Glomerular endothelial cell (primary cell): ENCODE results near the gene PLCB3. TPM values are rescaled to one million over a fixed set of nuclear protein-coding genes. Genes with fewer than 3 reads are reported as not detected.
A peak's percentile ranks its signal among the peaks of the same experiment; 100 is the strongest.
"Not testable (repeated sequence)": the region's sequence is repeated elsewhere in the genome, so short reads cannot be mapped to it uniquely, and the experiment has no call there.

Experiments used
- DNase-seq: peaks from one replicate; pipeline ENCODE4 v3.0.0-alpha.2; 2011; ENCODE audit warnings: low read depth, low spot score; ENCODE audit errors: extremely low read depth
- total RNA-seq: library from RNA; depleted of rRNA; stranded (reverse); fragments of >200 nt; gene quantifications from 2 replicates; pipeline ENCODE4 v1.2.3, GENCODE V29; 2015

Gene PLCB3
- total RNA-seq, 1 donor from 2014 or later: 62.2 TPM

DNA sequence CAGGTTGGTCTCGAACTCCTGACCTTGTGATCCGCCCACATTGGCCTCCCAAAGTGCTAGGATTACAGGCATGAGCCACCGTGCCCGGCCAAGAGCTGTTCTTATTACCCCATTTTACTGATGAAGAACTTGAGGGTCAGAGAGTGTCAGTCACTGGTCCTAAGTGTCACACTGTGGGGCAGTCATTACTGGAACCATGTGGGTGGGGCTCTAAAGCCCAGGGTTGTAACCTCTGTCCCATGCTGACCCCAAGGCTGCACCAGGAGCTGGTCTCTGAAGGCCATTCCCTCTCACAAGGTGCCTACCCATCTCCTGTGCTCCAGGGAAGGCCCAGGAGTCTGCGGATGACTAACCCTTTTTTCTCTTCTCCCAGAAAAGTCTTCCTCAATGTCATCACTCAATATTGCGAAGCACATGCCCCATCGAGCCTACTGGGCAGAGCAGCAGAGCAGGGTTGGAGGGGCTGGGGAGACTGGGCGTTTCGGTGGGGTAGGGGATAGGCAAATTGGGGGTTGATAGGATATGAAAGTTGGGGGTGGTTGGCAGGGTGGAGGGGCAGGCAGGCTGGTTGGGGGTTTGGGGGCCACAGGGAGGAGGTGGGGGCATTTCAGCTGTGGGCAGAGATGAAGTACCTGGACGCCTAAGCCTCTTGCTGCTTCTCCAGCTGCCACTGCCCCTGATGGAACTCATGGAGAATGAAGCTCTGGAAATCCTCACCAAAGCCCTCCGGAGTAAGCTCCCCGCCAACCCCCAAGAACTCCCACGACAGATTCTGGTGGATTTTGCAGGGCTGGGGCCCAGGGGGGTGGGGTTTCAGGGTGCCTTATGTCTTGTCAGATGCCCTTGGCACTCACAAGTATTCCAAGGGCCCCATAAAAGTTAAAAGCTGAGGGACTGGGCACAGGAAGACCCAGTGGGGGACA is 52.0 kb downstream of the PLCB3 start:
- DNase-seq: no peak

DNA sequence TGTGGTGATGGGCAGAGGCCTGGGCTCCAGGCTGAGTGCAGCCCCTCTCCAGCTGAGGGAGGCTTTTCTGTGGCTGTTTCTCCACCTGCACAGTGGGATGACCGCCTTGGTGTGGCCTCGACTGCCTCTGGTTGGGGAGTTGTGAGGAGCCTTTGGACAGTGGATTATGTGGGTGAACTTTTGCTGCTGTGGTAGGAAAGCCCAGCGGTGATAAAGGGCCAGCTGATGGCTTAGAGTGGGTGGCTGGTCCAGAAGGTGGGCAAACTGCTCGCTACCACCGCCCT is 52.6 kb downstream of the PLCB3 start:
- no peak for DNase-seq

DNA sequence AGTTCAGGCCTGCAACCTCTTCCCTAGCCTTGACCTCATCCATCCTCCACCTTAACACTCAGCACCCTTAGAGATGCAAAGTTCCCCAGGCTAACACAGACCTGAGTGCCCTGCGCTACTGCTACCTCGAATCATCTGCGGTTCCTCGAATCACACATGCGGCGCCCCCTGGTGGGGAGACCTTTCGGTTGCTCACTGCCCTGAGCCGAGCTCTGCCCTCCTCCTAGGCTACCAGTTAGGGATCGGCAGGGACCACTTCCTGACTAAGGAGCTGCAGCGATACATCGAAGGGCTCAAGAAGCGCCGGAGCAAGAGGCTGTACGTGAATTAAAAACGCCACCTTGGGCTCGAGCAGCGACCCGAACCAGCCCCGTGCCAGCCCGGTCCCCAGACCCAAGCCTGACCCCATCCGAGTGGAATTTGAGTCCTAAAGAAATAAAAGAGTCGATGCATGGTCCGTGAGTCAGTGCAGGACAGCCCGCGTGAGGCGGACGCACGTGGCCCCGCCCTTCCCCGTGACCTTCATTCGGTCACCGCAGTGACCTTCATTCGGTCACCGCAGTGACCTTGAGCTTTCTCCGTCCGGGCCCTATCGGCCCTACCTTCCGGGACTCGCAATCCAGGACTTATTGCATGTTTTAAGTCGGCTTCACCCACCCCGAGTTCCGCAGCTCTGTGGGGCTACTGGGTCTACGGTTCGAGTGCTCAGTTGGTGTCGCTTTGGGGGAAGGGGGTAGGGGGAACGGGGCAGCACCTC is 53.2 kb downstream of the PLCB3 start:
- peak; percentile 68 for DNase-seq

DNA sequence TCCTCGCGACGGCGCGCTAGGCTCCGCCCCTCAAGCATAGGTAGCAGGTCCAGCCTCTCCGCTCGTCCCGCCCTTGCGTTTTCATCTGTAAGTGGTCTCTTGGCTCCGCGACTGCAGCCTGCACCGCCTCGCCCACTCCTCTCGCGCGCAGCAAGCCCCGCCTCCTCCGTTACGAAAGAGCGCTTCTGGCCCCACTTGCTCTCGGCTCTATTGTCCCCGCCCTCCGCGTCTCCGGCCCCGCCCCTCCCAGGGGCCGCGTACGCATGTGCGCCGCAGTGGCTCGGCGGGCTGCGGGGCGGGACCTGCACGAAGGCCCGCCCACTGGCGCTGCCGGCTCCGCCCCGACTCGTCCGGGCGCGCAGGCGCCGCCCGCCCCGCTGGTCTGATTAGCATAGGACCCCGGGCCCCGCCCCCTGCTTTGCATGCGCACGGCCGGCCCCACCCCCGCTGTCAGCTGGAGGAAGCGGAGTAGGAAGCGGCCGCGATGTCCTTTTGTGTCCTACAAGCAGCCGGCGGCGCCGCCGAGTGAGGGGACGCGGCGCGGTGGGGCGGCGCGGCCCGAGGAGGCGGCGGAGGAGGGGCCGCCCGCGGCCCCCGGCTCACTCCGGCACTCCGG is 53.9 kb downstream of the PLCB3 start, which contains the start of gene ESRRA:
Gene ESRRA, plus strand, starts transcription at position 450 of the 616 bp plus-strand sequence. CDS start 1,656 bp downstream, outside the sequence.
- DNase-seq: no peak

DNA sequence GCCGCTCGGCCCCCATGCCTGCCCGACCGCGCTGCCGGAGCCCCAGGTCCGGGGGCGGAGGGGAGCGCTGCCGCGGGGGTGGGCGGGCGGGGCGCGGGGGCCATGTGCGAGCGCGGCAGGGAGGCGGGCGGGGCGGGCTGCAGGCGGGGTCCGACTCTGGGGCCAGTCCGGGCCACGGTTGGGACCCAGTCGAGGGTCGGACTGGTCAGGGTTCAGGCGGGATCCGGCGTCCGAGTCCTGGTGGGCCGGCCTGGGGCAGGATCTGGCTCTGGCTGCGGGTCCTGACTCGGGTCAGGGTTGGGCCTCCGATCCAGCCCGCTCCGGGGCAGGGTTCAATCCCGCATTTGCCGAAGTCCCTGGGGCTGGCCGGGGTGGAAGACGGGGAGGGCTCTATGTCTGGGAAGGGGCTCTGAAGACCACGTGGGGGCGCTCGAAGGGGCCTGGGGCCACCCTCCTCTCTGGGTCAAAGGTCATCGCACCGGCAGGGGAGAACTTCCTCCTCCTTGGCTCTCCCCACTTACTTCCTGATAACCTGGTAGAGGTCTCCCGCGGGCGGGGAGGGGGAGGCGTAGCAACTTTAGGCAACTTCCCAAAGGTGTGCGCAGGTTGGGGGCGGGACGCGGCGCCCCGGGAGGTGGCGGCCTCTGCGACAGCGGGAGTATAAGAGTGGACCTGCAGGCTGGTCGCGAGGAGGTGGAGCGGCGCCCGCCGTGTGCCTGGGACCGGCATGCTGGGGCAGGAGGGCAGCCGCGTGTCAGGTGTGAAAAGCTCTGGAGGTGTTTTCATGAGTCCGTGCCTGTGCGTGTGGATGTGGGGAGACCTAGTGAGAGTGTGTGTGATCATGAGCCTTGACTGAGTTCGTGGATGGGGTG is 54.6 kb downstream of the PLCB3 start:
- DNase-seq: no peak

DNA sequence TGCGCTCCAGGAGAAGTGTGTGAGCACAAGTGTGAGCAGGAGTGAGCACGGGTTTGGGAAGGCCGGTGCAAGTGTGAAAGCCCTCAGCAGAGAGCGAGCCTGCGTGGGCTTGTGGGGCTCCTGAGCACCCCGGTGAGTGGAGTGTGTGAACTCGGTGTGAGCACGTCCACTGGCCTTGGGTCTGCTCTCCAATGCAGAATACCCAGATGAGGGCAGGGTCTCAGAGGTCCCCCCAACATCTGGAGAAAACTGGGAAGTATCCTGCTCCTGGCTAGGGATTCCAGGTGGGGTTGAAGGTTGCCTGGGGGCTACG is 55.2 kb downstream of the PLCB3 start:
- DNase-seq: no peak

DNA sequence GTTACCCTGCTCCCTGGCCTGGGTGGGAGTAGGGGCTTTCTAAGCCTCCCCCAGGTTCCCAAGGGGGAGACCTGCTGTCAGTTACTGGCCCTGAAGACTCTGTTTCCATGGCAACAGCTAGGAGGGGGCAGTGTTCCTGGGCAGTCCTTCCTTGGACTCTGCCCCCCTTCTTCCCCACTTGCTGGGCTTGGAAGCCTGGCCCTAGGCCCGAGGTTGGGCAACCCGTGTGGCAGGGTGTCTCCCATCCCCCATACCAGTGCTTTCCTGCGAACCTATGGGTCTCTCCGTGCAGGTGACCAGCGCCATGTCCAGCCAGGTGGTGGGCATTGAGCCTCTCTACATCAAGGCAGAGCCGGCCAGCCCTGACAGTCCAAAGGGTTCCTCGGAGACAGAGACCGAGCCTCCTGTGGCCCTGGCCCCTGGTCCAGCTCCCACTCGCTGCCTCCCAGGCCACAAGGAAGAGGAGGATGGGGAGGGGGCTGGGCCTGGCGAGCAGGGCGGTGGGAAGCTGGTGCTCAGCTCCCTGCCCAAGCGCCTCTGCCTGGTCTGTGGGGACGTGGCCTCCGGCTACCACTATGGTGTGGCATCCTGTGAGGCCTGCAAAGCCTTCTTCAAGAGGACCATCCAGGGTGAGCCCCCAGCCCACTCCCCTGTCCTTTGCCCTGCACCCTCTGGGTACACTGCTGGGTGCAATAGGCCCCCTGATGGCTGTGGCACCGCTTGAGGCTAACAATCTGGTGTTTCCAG is 55.7 kb downstream of the PLCB3 start:
- no peak for DNase-seq

DNA sequence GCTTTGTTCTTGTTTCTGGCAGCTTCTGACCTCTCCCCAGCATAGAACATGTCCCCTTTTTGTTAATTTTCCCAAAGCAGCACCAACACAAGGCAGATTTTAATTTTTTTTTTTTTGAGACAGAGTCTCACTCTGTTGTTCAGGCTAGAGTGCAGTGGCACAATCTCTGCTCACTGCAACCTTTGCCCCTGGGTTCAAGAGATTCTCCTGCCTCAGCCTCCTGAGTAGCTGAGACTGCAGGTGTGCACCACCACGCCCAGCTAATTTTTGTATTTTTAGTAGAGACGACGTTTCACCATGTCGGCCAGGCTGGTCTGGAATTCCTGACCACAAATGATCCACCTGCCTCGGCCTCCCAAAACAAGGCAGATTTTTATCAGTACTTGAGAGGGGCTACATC is 56.5 kb downstream of the PLCB3 start:
- not testable (repeated sequence) for DNase-seq

DNA sequence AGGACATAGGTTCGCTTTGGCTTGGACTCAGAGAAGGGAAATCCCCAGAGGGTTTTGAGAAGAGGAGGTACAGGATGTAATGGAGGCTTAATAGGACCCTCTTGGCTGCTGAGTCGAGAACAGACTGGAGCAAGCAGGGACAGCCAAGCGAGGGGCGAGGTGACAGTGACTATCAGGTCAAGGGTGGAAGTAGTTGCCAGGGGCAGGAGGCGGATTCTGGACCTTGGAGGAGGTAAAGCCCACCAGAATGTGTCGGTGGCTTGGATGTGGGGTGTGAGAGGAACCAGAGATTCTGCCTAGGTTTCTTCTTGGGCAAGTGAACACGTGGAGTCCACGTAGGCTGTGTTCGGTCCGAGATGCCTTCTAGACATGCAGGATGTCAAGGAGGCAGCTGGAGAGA is 61.6 kb downstream of the PLCB3 start:
- DNase-seq: no peak

DNA sequence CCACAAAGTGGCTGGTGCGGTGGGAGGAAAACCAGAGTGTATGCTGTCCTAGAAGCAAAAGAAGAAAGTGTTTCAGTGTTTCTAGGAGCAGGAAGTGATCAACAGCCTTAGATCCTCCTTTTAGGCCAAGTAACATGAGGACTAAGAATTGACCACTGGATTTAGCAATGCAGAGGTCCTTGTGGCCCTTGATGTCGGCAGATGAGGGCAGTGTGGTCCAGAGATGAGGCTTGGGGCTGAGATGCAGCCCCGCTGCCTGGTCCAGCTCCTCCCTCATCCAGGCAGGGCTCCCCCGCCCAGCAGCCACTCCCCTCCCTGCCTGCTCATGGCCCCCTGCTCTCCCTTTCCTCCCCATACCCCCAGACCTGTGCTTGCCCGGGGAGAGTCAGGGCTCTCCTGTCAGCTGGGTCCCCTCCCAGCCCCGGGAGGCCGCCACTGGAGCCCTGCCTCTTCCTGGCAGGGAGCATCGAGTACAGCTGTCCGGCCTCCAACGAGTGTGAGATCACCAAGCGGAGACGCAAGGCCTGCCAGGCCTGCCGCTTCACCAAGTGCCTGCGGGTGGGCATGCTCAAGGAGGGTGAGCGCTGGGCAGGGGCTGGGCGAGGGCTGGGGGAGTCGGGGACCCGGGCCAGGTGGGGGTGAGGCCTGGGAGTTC is 62.3 kb downstream of the PLCB3 start:
- DNase-seq: no peak

DNA sequence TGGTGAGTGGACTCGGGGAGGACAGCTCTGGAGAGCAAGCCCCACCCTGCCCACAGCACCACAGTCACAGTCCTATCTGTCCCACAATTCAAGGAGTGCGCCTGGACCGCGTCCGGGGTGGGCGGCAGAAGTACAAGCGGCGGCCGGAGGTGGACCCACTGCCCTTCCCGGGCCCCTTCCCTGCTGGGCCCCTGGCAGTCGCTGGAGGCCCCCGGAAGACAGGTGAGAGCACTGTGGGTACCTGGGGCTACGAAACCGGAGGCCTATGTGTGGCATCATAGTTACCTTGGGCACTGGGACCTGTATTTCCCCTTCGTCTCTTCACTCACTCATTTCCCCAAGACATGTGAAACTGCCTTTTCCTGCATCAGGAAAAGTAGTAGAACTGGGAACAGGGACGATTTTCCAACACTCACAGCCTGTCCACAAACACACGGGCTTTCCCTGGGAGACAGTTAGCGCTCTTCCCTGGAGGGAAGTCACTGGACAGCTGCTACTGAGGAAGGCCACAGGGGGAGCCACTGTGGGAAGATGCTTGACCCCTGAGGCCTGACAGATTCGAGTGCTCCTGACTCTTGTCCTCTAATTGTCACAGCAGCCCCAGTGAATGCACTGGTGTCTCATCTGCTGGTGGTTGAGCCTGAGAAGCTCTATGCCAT is 62.9 kb downstream of the PLCB3 start:
- DNase-seq: no peak

DNA sequence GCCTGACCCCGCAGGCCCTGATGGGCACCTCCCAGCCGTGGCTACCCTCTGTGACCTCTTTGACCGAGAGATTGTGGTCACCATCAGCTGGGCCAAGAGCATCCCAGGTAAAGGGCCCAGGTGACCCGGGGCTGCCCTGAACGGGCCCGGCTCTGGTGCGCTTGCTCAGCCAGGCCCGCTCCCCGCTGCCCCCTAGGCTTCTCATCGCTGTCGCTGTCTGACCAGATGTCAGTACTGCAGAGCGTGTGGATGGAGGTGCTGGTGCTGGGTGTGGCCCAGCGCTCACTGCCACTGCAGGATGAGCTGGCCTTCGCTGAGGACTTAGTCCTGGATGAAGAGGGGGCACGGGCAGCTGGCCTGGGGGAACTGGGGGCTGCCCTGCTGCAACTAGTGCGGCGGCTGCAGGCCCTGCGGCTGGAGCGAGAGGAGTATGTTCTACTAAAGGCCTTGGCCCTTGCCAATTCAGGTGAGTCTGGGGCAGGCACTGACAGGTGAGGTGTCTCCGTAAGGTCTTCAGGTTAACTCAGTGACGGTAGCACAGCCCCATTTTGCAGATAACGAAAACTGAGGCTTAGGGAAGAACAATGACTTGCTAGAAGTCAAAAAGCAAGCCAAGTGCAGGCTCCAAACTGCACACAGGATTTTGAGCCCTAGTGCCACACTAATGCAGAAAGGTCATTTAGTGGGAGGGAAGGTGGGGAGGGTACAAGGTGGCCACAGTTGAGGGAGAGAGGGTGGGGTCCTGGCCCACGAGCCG is 63.7 kb downstream of the PLCB3 start:
- no peak for DNase-seq

DNA sequence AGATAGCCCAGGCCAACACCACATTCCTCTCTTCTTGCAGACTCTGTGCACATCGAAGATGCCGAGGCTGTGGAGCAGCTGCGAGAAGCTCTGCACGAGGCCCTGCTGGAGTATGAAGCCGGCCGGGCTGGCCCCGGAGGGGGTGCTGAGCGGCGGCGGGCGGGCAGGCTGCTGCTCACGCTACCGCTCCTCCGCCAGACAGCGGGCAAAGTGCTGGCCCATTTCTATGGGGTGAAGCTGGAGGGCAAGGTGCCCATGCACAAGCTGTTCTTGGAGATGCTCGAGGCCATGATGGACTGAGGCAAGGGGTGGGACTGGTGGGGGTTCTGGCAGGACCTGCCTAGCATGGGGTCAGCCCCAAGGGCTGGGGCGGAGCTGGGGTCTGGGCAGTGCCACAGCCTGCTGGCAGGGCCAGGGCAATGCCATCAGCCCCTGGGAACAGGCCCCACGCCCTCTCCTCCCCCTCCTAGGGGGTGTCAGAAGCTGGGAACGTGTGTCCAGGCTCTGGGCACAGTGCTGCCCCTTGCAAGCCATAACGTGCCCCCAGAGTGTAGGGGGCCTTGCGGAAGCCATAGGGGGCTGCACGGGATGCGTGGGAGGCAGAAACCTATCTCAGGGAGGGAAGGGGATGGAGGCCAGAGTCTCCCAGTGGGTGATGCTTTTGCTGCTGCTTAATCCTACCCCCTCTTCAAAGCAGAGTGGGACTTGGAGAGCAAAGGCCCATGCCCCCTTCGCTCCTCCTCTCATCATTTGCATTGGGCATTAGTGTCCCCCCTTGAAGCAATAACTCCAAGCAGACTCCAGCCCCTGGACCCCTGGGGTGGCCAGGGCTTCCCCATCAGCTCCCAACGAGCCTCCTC is 64.6 kb downstream of the PLCB3 start:
- DNase-seq: not testable (repeated sequence)

DNA sequence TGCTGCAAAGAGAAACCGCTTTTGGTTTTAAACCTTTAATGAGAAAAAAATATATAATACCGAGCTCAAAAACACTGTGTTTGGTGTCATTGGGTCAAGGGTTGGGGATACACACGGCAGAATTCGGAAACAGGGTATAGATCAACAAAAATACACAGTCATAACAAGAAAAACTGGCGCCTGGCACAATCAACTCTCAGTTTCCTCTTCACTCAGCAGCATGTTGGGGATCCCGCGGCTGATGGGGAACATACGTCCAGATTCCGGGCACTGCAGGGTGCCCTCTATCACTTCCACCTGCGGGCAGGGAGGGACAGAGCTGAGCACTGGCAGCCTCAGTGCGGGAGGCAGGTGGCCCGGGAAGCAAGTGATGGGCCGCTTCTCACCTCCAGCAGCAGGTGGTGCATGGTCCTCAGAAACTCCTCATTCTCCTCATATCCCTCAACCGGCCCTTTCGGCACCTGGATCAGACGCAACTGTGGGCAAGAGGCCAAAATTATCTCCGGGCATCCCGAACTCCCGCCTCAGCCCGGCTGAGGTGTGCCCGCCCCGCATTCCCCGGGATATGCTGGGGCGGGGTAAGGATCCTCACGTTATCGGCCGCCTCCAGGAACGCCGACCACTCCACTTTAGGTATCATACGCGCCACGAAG is 65.5 kb downstream of the PLCB3 start:
- no peak for DNase-seq

DNA sequence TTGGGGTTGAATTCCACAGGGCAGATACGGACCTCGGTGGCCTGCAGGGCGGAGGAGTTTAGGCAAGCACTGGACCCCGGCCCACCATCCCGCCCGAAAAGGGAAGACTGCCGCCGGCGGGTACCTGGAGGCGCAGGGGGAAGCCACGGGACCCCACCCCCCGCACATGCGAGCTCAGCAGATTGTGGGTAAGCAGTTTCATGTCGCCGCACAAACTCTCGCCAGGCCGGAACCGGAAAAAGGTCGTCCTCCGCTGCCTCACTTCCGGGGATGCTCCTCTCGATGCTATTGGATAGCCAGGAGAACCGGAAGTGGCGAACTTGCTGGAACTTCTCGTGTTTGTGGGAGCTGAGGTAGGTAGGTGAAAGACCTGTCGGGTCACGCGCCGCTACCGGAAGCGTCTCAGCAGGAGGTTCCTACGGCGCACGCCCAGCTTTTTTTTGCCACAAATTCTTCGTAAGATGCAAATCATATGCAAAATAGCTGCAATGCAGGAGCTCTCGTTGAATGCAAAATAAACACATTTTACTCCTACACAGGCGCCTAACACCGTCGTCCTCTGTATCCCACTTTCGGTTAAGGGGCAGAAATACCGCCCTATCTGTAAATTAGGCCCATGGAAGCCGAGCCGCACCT is 66.1 kb downstream of the PLCB3 start, which contains the start of gene TRMT112:
Gene TRMT112, minus strand, starts transcription at position 235 of the 636 bp plus-strand sequence. Its CDS starts 33 bp downstream, at position 202.
- peak; percentile 77 for DNase-seq
